22Rv1 (cell line): ENCODE results near the gene CFAP46.

ENCODE experiments used
- H3K27ac ChIP-seq: fragments of 450-650 bp; 2 replicates; pipeline ENCODE4 v1.5.1; 2017
- ZFX ChIP-seq: fragments of 450-650 bp; IDR thresholded peaks from 2 replicates; pipeline ENCODE4 v1.6.1; 2017; ENCODE audit warnings: antibody characterized with exemption, borderline replicate concordance
- TF ChIP-seq, protein P1 (sequence below): fragments of 450-650 bp; IDR thresholded peaks from 2 replicates; pipeline ENCODE4 v1.5.1; 2017; ENCODE audit warnings: mild to moderate bottlenecking

The CFAP46 gene

GRCh38 chr10:132834891-132835847, 107.2 kb downstream of the CFAP46 start:
- no peak overlapping the region for H3K27ac ChIP-seq
- TF ChIP-seq ZFX: no peak
- TF ChIP-seq, protein P1, sequence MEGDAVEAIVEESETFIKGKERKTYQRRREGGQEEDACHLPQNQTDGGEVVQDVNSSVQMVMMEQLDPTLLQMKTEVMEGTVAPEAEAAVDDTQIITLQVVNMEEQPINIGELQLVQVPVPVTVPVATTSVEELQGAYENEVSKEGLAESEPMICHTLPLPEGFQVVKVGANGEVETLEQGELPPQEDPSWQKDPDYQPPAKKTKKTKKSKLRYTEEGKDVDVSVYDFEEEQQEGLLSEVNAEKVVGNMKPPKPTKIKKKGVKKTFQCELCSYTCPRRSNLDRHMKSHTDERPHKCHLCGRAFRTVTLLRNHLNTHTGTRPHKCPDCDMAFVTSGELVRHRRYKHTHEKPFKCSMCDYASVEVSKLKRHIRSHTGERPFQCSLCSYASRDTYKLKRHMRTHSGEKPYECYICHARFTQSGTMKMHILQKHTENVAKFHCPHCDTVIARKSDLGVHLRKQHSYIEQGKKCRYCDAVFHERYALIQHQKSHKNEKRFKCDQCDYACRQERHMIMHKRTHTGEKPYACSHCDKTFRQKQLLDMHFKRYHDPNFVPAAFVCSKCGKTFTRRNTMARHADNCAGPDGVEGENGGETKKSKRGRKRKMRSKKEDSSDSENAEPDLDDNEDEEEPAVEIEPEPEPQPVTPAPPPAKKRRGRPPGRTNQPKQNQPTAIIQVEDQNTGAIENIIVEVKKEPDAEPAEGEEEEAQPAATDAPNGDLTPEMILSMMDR: no peak

- TF ChIP-seq, protein P1: no peak
- no peak for TF ChIP-seq ZFX
- no peak overlapping the region for H3K27ac ChIP-seq
These were observed 108.0 kb downstream of the CFAP46 start for GRCh38 chr10:132834311-132834761.

DNA sequence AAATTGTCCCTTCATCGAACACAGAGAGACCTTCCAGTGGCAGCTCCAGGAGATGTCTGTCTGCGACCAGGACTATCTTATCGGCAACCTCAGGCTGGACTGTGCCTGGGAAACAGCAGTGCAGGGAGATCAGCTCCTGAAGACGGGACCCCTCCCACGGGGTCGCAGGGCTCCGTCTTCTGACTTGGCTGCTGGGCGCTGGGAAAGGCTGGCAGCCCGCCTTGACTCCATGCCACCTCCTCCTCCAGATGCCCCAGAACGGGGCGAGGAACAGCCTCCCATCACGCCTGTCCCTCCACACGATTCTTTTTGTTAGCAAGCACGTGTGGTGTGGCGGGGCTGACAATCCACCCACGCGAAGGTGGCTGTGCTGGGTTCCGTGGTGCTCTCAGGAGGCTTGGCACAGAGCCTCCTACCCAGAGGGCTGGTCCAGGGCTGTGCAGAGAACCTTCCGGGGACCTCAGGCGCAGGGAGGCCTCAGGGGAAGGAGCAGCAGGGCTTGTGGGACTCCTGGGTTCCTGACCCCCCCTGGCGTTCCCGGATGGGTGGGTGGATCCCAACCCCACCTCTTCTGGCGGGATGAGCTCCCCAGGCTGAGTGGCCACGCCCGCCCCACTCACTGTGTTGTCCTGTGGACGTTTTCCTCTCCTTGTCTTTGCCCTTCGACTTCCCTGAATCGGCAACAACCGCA, 108.8 kb downstream of the CFAP46 start:
- TF ChIP-seq ZFX: no peak
- TF ChIP-seq, protein P1: no peak
- no peak overlapping the region for H3K27ac ChIP-seq

GRCh38 chr10:132832186-132832969, 110.0 kb downstream of the CFAP46 start:
- H3K27ac ChIP-seq: no peak overlapping the region
- no peak for TF ChIP-seq ZFX
- TF ChIP-seq, protein P1: no peak

DNA sequence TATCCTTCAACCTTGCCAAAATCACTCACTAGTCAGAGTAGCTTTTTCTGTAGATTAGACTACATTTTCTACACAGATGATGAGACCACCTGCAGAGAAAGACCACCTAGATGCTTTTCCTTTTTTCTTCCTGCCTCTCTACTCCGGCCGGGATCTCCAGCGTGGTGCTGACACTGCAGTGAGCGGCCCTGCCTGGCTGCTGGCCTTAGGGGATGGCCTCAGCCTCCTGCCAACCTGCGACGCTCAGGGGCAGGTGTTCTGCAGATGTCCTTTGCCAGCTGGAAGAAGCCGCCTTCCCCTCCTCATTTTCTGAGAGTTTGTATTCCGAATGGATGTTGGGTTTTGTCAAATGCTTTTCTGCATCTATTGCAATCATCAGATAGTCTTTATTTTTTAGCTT, 113.0 kb downstream of the CFAP46 start:
- TF ChIP-seq, protein P1: no peak
- no peak for TF ChIP-seq ZFX

GRCh38 chr10:132828681-132829080, 113.7 kb downstream of the CFAP46 start:
- no peak for TF ChIP-seq ZFX
- TF ChIP-seq, protein P1: no peak
- H3K27ac ChIP-seq: no peak overlapping the region

More for the DNA sequence above, 113.0 kb downstream of the CFAP46 start:
- H3K27ac ChIP-seq: no peak overlapping the region
